IMR-90 (cell line): Measurements from ENCODE around the gene PM20D2.

ENCODE experiments used
- BHLHE40 ChIP-seq: fragments of 150-350 bp; IDR thresholded peaks from 2 replicates; pipeline ENCODE4 v1.6.1; 2016; ENCODE audit warnings: mild to moderate bottlenecking, low read depth, low read length
- CEBPB ChIP-seq: IDR thresholded peaks from 2 replicates; pipeline ENCODE4 v1.6.1; 2012; ENCODE audit warnings: low read depth, low read length, improper control_type of control experiment
- CTCF ChIP-seq: conservative IDR thresholded peaks from 2 replicates; pipeline ENCODE4 v1.5.1; 2012; ENCODE audit warnings: mild to moderate bottlenecking, low read depth, low read length, improper control_type of control experiment
- FOS ChIP-seq: fragments of 150-350 bp; IDR thresholded peaks from 2 replicates; pipeline ENCODE4 v1.6.1; 2016; ENCODE audit warnings: low read depth, low read length
- MAFK ChIP-seq: IDR thresholded peaks from 2 replicates; pipeline ENCODE4 v1.6.1; 2012; ENCODE audit warnings: low read depth, low read length, improper control_type of control experiment
- MAZ ChIP-seq: IDR thresholded peaks from 2 replicates; pipeline ENCODE4 v1.6.1; 2012; ENCODE audit warnings: low read depth, mild to moderate bottlenecking, low read length, improper control_type of control experiment, moderate library complexity, borderline replicate concordance
- MXI1 ChIP-seq: IDR thresholded peaks from 2 replicates; pipeline ENCODE4 v1.6.1; 2012; ENCODE audit warnings: low read depth, mild to moderate bottlenecking, low read length, moderate library complexity, borderline replicate concordance
- NFE2L2 ChIP-seq: fragments of 150-350 bp; IDR thresholded peaks from 2 replicates; pipeline ENCODE4 v1.6.1; 2016; ENCODE audit warnings: low read depth, mild to moderate bottlenecking, low read length
- POLR2A ChIP-seq: IDR thresholded peaks from 2 replicates; pipeline ENCODE4 v1.6.1; 2012; ENCODE audit warnings: mild to moderate bottlenecking, low read depth, low read length
- RCOR1 ChIP-seq: IDR thresholded peaks from 2 replicates; pipeline ENCODE4 v1.6.1; 2012; ENCODE audit warnings: mild to moderate bottlenecking, low read length, improper control_type of control experiment; ENCODE audit not compliant: insufficient replicate concordance
- SMC3 ChIP-seq: fragments of 150-350 bp; IDR thresholded peaks from 2 replicates; pipeline ENCODE4 v1.6.1; 2016; ENCODE audit warnings: low read depth, mild to moderate bottlenecking, antibody characterized with exemption, low read length, moderate library complexity

GRCh38 chr6:89133981-89134380, 11.9 kb upstream of the PM20D2 start:
- TF ChIP-seq CTCF (no peak), POLR2A (no peak), MAFK (no peak), RCOR1 (no peak), SMC3 (no peak), FOS (no peak), BHLHE40 (no peak), MXI1 (no peak), CEBPB (no peak), MAZ (no peak), NFE2L2 (no peak)
